ENCODE data around the gene MUC20.
"Not testable (repeated sequence)": the region's sequence is repeated elsewhere in the genome, so short reads cannot be mapped to it uniquely, and the experiment has no call there.

The MUC20 gene

DNA sequence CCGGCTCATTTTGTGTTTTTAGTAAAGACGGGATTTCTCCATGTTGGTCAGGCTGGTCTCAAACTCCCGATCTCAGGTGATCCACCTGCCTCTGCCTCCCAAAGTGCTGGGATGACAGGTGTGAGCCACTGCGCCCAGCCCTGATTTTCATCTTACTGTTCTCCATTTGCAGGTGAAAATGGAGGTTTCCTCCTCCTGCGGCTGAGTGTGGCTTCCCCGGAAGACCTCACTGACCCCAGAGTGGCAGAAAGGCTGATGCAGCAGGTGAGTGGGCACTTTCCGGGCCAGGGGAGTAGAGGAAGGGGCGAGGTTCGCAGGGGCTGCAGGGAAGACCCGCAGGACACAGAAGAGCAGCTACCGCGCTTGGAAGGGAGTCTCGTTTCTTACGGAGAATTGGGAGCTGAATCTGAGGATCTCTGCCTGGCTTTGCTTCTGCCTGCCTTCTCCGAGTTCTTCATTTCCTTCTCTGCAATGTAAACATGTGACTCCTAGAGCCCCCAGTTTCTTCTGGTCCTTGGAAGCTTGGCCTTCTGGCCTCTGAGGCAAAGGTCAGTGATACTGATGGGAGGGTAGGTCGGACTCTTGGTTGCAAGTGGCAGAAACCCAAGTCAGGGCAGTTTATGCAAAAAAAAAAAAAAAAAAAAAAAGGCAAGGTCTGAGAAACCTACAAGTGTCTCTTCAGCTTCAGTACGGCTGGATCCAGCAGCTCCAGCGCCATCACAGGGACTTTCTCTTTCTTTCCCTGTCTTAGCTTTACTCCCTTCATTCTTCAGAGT is 8.9 kb downstream of the MUC20 start:
- no peak for DNase-seq (ENCODE audit: extremely low read depth, low read depth)
- TF ChIP-seq, protein P1, sequence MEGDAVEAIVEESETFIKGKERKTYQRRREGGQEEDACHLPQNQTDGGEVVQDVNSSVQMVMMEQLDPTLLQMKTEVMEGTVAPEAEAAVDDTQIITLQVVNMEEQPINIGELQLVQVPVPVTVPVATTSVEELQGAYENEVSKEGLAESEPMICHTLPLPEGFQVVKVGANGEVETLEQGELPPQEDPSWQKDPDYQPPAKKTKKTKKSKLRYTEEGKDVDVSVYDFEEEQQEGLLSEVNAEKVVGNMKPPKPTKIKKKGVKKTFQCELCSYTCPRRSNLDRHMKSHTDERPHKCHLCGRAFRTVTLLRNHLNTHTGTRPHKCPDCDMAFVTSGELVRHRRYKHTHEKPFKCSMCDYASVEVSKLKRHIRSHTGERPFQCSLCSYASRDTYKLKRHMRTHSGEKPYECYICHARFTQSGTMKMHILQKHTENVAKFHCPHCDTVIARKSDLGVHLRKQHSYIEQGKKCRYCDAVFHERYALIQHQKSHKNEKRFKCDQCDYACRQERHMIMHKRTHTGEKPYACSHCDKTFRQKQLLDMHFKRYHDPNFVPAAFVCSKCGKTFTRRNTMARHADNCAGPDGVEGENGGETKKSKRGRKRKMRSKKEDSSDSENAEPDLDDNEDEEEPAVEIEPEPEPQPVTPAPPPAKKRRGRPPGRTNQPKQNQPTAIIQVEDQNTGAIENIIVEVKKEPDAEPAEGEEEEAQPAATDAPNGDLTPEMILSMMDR (IDR thresholded peaks at IDR 0.05; ENCODE audit: low read depth, low read length) = no peak

DNA sequence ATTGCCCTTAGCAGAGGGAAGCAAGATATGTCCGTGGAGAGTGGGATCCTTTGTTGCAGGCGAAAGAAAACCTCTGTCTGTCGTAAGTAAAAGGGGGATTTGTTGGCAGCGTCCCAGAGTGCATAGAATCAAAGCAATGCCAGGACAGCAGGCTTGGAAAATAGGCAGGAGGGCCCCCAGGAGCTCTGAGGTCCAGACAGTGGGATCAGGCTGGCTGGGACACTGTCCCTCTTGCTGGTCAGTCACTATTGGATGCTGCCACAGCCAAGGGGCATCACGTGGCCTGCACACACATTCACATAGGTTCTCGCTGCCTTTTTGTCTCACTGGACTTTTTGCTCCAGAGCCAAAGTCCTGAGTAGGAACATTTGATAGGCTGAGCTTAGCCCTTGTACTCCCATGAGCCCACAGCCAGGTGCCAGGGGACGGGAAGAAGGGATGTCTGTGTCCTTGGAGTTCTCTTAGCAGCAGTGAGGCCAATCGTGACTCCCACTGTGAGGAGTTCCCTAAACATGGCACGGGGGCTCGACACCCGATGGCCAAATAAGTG is 10.7 kb downstream of the MUC20 start:
- TF ChIP-seq, protein P1 (IDR thresholded peaks at IDR 0.05; ENCODE audit: low read depth, low read length) = no peak
- no peak for DNase-seq (ENCODE audit: extremely low read depth, low read depth)

DNA sequence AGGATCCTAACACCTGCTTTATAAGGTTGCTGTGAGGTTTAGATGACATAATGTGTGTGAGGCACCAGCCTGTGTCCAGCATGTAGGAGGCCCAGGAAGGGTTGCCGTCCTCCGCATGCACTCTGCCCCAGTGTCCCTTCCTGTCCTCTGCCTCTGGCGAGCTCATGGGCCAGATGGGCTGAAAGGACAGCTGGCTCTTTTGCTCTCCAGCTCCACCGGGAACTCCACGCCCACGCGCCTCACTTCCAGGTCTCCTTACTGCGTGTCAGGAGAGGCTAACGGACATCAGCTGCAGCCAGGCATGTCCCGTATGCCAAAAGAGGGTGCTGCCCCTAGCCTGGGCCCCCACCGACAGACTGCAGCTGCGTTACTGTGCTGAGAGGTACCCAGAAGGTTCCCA is 12.2 kb downstream of the MUC20 start:
- DNase-seq (ENCODE audit: extremely low read depth, low read depth) = no peak
- TF ChIP-seq, protein P1 (IDR thresholded peaks at IDR 0.05; ENCODE audit: low read depth, low read length) = no peak

DNA sequence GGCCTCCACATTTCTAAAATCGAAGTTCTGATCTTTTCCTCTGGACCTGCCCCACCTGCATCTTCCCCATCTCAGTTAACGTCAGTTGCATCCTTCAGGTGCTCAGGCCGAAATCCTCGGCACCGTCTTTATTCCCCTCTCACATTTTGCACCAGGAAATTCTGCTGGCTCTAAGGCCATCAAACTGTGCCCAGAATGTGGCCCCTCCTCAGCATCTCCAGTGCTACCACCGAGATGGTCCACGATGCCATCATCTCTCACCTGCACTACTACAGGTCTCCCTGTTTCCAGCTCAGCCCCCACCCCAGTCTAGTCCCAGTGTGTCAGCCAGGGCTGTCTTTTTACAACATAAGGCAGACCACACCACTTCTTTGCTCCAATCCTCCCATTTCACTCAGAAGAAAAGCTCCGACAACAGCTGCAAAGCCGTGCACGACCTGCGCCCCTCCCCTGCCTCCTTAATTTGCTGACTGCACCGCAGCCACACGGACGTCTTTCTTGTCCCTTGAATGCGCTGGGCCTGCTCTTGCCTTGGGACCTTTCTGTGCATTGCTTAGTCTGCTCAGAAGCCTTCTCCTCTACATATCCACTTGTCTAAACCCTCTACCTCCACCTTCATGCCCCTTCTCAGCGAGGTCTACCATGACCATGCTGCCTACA is 14.4 kb downstream of the MUC20 start:
- no peak for DNase-seq (ENCODE audit: extremely low read depth, low read depth)
- TF ChIP-seq, protein P1 (IDR thresholded peaks at IDR 0.05; ENCODE audit: low read depth, low read length) = no peak

DNA sequence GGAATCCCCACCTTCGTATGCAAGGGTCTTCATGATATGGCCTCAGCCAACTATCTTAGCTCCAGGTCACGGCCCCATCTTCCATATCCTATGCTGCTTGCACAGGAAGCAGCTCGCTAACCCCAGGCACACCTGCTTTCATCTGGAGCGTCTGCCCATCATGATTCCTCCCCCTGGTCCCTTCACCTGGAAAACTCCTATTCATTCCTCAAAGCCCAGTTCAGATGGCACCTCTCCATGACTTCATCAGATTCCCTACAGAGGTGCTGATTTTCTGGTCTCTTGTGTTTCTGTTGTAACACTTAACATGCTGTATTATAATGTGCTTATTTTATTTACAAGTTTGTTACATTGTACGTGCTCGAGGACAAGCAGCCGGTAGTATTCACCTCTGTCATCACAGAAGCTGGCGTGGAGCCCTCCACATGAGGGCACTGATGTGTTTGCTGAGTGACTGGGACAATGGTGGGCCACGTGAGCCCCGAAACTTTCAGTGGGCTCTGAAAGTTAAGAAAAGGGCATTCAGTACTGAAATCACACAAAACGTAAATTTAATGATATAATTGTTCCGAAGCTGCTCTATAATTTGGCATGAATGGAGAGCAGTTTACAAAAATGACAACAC is 16.2 kb downstream of the MUC20 start:
- TF ChIP-seq, protein P1 (IDR thresholded peaks at IDR 0.05; ENCODE audit: low read depth, low read length) = no peak
- no peak for DNase-seq (ENCODE audit: extremely low read depth, low read depth)

DNA sequence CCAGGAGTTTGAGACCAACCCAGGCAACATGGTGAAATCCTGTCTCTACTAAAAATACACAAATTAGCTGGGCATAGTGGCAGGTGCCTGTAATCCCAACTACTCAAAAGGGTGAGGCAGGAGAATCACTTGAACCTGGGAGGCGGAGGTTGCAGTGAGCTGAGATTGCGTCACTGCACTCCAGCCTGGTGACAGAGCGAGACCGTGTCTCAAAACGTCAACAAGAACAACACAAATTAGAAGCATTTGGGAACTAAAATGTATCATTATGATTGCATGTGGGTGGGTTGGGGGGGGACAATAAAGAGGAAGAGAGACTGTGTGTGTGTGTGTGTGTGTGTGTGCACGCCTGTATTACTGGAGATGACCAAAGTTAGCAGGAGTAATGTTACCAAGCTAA is 17.0 kb downstream of the MUC20 start:
- DNase-seq (ENCODE audit: extremely low read depth, low read depth) = not testable (repeated sequence)

DNA sequence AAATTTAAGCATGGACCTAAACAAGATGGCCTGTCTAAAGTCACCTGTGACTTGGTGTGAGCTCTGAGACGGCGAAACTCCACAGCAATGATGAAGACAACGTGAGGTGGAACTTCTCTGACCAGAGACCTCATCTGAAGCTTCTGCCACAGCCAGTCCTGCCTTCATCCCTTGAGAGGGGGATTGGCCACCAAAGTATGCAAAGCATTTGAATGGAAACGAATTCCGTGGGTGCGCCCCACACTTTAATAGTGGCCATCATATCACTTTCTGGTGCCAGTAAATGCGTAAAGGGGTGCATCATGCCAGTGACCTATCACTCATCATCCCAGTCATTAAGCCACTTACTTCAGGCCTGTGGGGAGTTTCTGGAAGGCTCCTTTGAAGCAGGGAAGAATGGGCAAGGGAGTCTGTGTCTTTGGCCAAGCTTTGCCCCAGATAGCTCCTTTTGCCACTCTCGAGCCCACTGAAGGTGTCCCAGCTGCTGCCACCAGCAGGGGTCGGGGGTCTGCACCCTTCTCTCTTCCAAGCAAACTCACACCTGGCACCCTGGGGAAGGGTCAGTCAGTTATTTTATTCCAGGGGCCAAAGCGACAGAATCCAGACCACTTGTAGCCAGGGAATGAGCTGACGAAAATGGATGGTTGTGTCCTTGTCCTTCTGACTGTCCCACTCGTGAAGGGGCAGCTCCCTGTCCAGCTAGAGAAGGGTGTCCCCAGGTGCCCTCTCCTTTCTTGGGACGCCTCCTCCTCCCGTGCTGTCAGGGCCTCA is 17.7 kb downstream of the MUC20 start:
- TF ChIP-seq, protein P1 (IDR thresholded peaks at IDR 0.05; ENCODE audit: low read depth, low read length) = no peak
- DNase-seq (ENCODE audit: extremely low read depth, low read depth) = no peak

Measured in AG09319 (cell line).